Activated CD4-positive, alpha-beta T cell treated with anti-CD3 and anti-CD28 coated beads, Interleukin-2, amount 10 ng/mL, durations not matched to agents 7 days and 5 days (primary cell): ENCODE results near the gene AXIN2. TPM values are rescaled to one million over a fixed set of nuclear protein-coding genes. Genes with fewer than 3 reads are reported as not detected.

Experiments
- CTCF ChIA-PET: fragments of 350-600 bp; sonication (Branson Sonifier 250); formaldehyde crosslinking; loops from one replicate; lab custom pipeline; 2021; ENCODE audit warnings: antibody characterized with exemption; lab: Charles Lee
- POLR2A ChIA-PET: fragments of 350-600 bp; sonication (Branson Sonifier 250); formaldehyde crosslinking; loops from one replicate; lab custom pipeline; 2021; ENCODE audit warnings: antibody characterized with exemption; lab: Charles Lee
- DNase-seq: peaks from one replicate; pipeline ENCODE4 v3.0.0-alpha.2; 2020
- H3K27ac Mint-ChIP-seq: one replicate; pipeline ENCODE4 v1.8.0; 2021; ENCODE audit warnings: mild to moderate bottlenecking, moderate library complexity, mixed read lengths
- H3K27me3 Mint-ChIP-seq: one replicate; pipeline ENCODE4 v1.8.0; 2021; ENCODE audit warnings: mixed read lengths
- H3K36me3 Mint-ChIP-seq: one replicate; pipeline ENCODE4 v1.8.0; 2021; ENCODE audit warnings: low read depth, mixed read lengths
- H3K4me1 Mint-ChIP-seq: one replicate; pipeline ENCODE4 v1.8.0; 2021; ENCODE audit warnings: mixed read lengths
- H3K4me3 Mint-ChIP-seq: one replicate; pipeline ENCODE4 v1.8.0; 2021; ENCODE audit warnings: mild to moderate bottlenecking, moderate library complexity, mixed read lengths
- H3K9me3 Mint-ChIP-seq: one replicate; pipeline ENCODE4 v1.8.0; 2021; ENCODE audit warnings: mixed read lengths
- total RNA-seq, 2 experiments: library from RNA; stranded (reverse); gene quantifications; one replicate each; pipeline ENCODE4 v1.2.3, GENCODE V29; 2021

Gene AXIN2
- total RNA-seq, 2 experiments from 2014 or later, result 12.7 to 13.4 TPM

DNA sequence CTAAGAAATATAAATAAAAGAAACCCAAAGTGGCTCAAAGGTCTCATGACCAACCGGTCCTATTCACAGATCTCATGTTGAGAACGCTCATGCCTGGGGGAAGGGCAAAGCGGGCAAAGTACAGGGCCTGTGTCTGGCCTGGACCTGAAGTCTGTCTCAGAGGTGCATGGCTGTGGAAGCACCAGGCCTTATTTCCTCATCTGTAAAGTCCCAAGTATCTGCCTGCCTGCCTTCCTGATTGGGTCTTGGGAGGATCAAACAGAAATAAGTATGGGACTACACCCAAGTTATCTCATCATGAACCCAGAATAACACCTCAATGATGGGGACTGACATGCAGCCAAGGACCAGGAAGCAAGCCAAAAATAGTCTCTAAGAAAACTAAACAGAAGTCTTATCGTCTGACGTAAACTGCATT lies 14.2 kb downstream of the AXIN2 start:
- no peak for DNase-seq
- Mint-ChIP-seq H3K36me3 (peaks cover 43% of the 10 kb centered on the region), H3K9me3 (no peaks in the 10 kb centered on the region), H3K4me3 (no peak overlapping the region), H3K27me3 (no peaks in the 10 kb centered on the region), H3K4me1 (peaks cover 16% of the 10 kb centered on the region), H3K27ac (peak overlapping the region; percentile 63)
- ChIA-PET POLR2A (no interaction called here), CTCF (no interaction called here)

DNA sequence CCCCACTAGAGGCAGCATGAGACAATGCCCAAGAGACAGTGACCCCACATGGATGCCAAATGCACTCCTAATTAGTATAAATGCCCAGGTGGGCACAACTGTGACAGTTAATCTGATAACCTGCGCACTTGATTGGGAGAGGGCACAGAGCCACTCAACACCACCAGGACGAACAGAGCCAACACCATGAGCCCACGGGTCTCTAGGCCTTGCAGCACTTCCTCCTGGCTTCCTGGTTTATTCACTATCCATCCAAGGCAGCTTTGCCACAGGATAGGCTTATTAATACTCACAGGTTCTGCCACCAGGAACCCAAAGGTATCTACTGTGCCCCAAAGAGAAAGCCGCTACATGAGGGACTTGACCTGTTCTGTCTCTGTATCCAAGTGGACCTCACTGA lies 14.9 kb downstream of the AXIN2 start:
- no peaks in the 10 kb centered on the region for H3K9me3 Mint-ChIP-seq
- H3K27me3 Mint-ChIP-seq, result no peaks in the 10 kb centered on the region
- POLR2A ChIA-PET, result no interaction called here
- CTCF ChIA-PET, result no interaction called here
- DNase-seq, result no peak
- peaks cover 42% of the 10 kb centered on the region for H3K36me3 Mint-ChIP-seq
- H3K4me1 Mint-ChIP-seq, result peaks cover 12% of the 10 kb centered on the region
- H3K27ac Mint-ChIP-seq, result no peak overlapping the region
- no peak overlapping the region for H3K4me3 Mint-ChIP-seq

DNA sequence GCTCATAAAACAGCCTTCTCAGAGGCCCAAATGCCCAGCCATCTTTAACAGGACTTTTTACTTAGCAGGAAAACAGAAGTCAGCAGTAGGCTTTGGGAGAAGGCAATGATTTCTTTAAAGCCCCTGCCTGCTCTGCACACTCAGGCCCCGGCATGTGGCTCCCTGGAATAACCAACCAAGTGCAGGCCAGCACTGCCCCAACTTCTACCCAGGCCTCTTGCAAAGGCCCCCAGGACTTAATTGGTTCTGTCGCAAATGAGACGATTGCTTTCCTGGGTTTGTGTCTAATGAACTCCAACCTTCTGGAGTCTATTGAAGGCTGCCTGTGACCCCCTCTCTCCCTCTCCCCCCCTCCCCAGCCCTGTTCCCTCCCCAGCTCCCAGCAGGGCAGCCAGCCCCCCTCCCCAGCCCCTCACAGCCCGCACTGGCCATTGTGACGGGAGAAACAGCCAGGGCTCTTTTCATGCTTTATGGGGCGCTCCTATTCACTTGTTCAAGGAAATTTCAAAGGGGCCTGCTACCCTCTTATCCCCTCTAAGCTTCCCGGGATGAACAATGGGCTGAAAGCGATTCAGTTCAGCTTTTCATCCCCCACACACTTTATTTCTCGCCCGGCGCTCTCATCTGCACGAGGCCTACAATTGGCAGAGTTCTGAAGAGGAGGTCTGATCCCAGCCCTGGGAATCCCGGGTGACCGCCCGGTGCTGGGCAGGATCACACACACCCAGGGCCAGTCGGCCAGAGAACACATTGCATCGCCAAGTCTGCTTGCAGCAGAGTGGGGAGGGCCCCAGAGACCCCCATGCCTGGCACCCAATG lies 15.5 kb downstream of the AXIN2 start:
- Mint-ChIP-seq H3K27me3 (no peaks in the 10 kb centered on the region), H3K4me3 (no peak overlapping the region), H3K4me1 (peaks cover 14% of the 10 kb centered on the region), H3K27ac (no peak overlapping the region), H3K36me3 (peaks cover 47% of the 10 kb centered on the region), H3K9me3 (no peaks in the 10 kb centered on the region)
- POLR2A ChIA-PET, result no interaction called here
- no peak for DNase-seq
- CTCF ChIA-PET, result no interaction called here

DNA sequence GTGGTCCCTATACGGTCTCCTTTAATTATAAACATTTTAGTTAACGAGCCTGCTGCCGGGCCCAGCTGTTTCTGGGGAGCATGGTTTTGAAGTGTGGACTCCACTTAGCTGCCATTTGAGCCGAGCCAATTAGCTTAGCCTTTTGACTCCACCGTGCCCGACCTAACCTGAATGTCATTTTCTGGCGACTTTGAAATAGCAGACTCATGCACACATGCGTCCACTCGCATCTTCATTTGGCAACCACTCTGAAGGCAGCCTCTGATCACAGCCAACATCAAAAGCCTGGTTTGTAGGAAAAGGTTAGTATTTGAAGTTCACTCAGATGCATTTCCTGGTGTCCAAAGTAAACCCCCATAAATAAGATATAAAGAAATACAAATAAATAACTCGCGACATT lies 16.8 kb downstream of the AXIN2 start:
- Mint-ChIP-seq H3K4me1 (peaks cover 20% of the 10 kb centered on the region), H3K36me3 (peaks cover 55% of the 10 kb centered on the region), H3K4me3 (no peak overlapping the region), H3K9me3 (peaks cover 2% of the 10 kb centered on the region), H3K27ac (no peak overlapping the region), H3K27me3 (no peaks in the 10 kb centered on the region)
- DNase-seq, result no peak
- ChIA-PET CTCF (interaction anchor here (0.8 to 1.0 kb wide), 2 partner anchors 12 to 250 kb away, joined by 3 to 4 read pairs; no protein-coding TSS in a partner anchor), POLR2A (no interaction called here)

DNA sequence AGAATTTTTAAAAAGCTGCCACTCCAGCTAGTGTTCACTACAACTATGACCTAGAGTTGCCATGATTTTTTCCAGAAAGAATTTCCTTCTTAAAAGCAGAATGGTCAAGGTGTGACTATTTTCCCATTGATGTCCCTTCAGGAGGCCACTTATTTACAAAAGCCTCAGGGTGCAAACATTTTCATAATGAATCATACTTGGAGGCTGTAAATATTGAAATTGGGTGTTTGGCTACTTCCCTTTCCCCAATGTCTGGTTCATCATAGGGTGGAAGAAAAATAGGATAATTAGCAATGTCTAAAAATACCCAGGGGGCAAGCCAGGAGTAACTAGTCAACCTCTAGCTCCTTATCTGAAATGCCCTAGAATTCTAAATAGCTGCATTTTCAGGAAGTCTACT lies 18.8 kb downstream of the AXIN2 start:
- Mint-ChIP-seq H3K36me3 (peaks cover 48% of the 10 kb centered on the region), H3K27ac (no peak overlapping the region), H3K27me3 (no peaks in the 10 kb centered on the region), H3K9me3 (peaks cover 2% of the 10 kb centered on the region), H3K4me1 (peaks cover 33% of the 10 kb centered on the region), H3K4me3 (no peak overlapping the region)
- ChIA-PET POLR2A (interaction anchor here (0.6 kb wide), 1 partner anchor 230 kb away, joined by 3 read pairs; no protein-coding TSS in a partner anchor), CTCF (interaction anchor here (1.3 kb wide), 1 partner anchor 11 kb away, joined by 4 read pairs; no protein-coding TSS in a partner anchor)
- no peak for DNase-seq

DNA sequence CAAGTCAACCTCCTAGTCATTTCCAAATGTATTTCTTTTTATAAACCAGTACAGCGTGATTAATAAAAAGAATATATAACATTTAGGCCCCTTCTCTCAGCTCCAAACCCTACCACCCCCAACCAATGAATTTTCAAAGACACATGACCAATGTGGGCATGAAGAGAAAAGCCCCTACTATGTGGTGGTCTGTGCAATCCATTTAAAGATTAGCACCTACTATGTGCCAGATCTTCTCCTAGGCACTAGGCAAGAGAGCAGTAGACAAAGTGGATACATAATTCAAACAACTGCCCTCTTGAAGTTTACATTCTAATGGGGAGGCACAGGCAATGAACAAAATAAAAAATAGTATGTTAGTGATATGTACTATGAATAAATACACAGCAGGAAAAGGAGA lies 19.4 kb downstream of the AXIN2 start:
- ChIA-PET POLR2A (no interaction called here), CTCF (no interaction called here)
- DNase-seq, result no peak
- Mint-ChIP-seq H3K4me1 (peaks cover 28% of the 10 kb centered on the region), H3K36me3 (peaks cover 44% of the 10 kb centered on the region), H3K4me3 (no peak overlapping the region), H3K27ac (no peak overlapping the region), H3K9me3 (peaks cover 2% of the 10 kb centered on the region), H3K27me3 (no peaks in the 10 kb centered on the region)

DNA sequence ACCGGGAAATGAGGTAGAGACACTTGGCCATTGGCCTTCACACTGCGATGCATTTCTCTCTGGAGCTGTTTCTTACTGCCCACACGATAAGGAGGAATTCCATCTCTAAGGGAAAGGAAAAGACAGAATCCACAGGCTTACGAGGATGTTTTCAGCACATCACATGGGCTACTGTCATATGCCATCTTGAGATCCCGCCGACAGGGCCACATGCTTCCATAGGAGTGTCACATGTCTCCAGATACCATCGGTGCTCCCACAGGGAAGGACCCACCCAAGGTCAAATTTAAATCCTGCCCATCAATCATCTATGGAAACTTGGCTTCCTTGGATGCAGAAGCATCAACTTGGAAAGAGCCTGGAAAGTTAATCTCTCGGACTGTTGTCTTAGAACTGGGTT lies 20.0 kb downstream of the AXIN2 start:
- peaks cover 44% of the 10 kb centered on the region for H3K36me3 Mint-ChIP-seq
- no peak overlapping the region for H3K4me3 Mint-ChIP-seq
- POLR2A ChIA-PET, result no interaction called here

DNA sequence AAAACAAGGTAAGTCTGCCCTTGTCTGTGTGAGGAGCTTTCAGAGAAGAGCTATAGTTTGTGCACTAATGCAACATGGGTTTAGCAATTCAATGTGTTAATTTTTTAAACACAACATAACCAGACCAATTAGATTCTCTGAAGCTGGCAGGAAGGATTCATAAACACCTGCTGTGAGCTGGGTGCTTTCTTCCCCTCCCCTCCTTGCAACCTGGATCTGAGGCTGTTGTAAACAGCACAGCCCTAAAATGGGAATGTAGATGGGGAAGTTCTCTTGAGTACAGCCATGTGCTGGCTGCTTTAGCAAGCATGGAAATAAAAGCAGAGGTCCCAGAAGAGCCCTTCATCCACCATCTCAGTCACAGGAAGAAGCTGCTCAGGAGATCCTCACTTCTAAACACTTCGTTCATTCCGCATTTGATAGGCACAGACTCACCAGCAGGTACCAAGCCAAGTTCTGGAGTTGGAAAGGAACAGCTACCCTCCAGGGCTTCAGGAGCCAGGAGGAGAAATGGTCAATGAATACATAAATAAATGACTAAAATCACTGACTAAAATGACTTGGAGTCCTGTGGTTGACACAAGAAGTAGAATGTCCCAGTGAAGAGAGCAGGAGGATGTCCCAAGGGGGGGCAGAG lies 21.7 kb downstream of the AXIN2 start:
- H3K36me3 Mint-ChIP-seq, result peaks cover 49% of the 10 kb centered on the region
- H3K4me1 Mint-ChIP-seq, result peaks cover 25% of the 10 kb centered on the region
- H3K4me3 Mint-ChIP-seq, result no peak overlapping the region
- ChIA-PET POLR2A (interaction anchor here (0.6 kb wide), 1 partner anchor 511 kb away, joined by 3 read pairs; no protein-coding TSS in a partner anchor), CTCF (interaction anchor here (0.5 to 1.5 kb wide), 5 partner anchors 10 to 1651 kb away, joined by 3 to 4 read pairs (median 3); partner anchors contain the start of gene RGS9)
- no peaks in the 10 kb centered on the region for H3K27me3 Mint-ChIP-seq
- no peak for DNase-seq
- H3K27ac Mint-ChIP-seq, result no peak overlapping the region
- H3K9me3 Mint-ChIP-seq, result peaks cover 2% of the 10 kb centered on the region

More for the DNA sequence above, 20.0 kb downstream of the AXIN2 start:
- Mint-ChIP-seq H3K27ac (no peak overlapping the region), H3K4me1 (peaks cover 25% of the 10 kb centered on the region), H3K9me3 (peaks cover 2% of the 10 kb centered on the region), H3K27me3 (no peaks in the 10 kb centered on the region)
- CTCF ChIA-PET, result no interaction called here
- no peak for DNase-seq

DNA sequence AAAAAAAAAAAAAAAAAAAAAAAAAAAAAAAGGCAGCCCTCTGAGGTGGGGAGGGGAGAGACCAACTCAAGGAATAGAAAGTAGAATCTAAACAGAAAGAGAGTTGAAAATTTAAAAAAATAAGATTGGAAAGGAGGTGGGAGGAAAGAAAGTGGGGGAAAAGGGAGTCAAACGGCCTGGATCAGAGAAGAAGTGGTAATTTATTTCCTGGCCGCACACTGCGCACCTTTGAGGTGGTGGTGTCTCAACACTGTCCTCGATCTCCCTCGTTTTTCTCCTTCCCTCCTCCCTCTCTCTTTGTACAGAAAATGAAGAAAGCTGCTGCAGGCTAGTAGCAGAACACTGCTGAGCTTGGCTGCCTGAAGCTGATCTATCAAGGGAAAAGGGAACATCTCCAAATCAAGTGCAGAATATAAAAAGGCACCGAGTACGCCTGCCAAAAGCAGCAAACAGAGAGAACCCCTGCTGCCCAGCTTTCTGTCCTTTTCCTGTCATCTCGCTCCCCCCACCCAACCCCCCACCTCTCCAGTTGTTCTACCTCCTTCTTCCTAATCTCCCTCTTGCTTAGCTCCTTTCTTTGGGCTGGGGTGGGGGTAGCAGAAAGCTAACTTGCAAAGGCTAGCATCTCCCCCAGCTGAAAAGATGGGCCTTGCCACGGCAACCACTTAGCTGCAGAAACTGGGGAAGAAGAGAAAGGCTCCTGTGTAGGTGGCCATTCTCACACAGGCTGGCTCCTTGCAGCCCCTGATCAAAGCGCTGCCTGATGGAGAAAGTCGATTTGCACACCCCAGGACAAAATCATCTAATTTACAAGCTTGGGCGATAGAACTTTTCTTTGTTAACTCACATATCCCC lies 22.5 kb downstream of the AXIN2 start:
- Mint-ChIP-seq H3K4me3 (peak overlapping the region; percentile 68), H3K36me3 (peaks cover 52% of the 10 kb centered on the region), H3K27ac (peak overlapping the region; percentile 86), H3K27me3 (no peaks in the 10 kb centered on the region), H3K9me3 (peaks cover 2% of the 10 kb centered on the region), H3K4me1 (peaks cover 25% of the 10 kb centered on the region)
- no peak for DNase-seq
- ChIA-PET POLR2A (no interaction called here), CTCF (interaction anchor here (0.6 to 1.5 kb wide), 5 partner anchors 9 to 402 kb away, joined by 3 to 4 read pairs (median 3); partner anchors contain the start of gene RGS9)

DNA sequence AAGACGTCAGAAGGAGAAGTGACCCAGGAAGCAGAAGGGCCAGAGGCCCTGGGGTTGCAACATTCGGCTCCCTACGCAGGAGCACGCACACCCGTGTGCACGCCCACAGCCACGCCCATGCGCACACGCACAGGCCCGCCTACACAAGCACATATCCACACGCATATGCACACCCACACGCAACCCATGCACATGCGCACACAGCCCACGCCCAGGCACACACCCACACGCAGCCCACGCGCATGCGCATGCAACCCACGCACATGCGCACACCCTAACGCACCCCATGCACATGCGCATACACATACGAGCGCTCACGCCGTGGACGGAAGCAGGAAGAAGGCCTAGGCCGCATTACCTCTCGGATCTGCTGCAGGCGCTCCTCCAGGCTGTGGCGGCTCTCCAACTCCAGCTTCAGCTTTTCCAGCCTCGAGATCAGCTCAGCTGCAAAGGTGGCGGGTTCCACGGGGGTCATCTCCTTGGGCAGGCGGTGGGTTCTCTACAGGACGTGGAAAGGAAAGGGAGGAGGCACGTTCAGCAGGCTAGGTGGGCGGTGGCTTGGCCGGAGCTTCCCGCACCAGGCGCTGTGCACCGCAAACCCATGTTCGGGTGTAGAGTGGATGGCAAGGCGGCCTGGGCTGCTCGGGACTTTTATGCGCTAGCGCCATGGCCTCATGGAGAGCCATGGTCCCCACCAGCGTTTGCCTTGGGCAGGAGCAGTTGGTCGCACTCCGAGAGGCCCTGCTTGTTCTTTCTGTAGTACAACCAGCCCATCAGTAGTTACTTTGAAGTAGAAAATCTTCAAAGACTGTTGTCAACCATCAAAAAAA lies 23.4 kb downstream of the AXIN2 start:
- ChIA-PET CTCF (interaction anchor here (0.6 to 1.5 kb wide), 3 partner anchors 19 to 96 kb away, joined by 3 to 4 read pairs (median 3); no protein-coding TSS in a partner anchor), POLR2A (no interaction called here)
- Mint-ChIP-seq H3K4me1 (peaks cover 25% of the 10 kb centered on the region), H3K9me3 (peaks cover 2% of the 10 kb centered on the region), H3K36me3 (peaks cover 50% of the 10 kb centered on the region), H3K27ac (peak overlapping the region; percentile 81), H3K4me3 (peak overlapping the region; percentile 68), H3K27me3 (no peaks in the 10 kb centered on the region)
- peak; percentile 62 for DNase-seq

DNA sequence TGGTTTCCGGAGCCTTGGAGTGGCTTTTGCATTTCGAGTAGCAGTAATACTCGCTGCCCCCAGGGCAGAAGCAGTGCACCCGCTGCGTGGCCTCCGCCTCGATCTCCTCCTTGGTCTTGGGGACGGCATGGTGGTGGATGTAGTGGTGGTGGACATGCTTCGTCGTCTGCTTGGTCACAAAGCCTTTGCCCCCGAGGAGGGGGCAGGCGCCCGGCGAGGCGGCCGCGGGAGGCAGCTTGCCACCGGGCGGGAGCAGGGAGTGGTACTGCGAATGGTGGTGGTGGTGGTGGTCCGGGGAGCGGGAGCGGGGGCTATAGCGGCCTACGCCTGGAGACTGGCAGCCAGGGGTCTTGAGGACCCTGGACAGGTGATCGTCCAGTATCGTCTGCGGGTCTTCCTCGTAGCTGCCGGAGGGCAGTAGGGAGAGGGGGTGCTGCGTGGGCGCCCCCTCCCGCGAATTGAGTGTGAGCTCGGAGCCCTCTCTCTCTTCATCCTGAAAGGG lies 24.1 kb downstream of the AXIN2 start:
- Mint-ChIP-seq H3K4me1 (peaks cover 25% of the 10 kb centered on the region), H3K9me3 (peaks cover 2% of the 10 kb centered on the region), H3K27ac (peak overlapping the region; percentile 81), H3K36me3 (peaks cover 46% of the 10 kb centered on the region), H3K4me3 (no peak overlapping the region), H3K27me3 (no peaks in the 10 kb centered on the region)
- no peak for DNase-seq
- ChIA-PET POLR2A (no interaction called here), CTCF (interaction anchor here (1.3 kb wide), 1 partner anchor 21 kb away, joined by 3 read pairs; no protein-coding TSS in a partner anchor)
